ENCODE data around the gene NAA60. TPM values are rescaled to one million over a fixed set of nuclear protein-coding genes. Genes with fewer than 3 reads are reported as not detected.
"Not testable (repeated sequence)": the region's sequence is repeated elsewhere in the genome, so short reads cannot be mapped to it uniquely, and the experiment has no call there.

NAA60 gene
- total RNA-seq, 2 donors from 2014 or later = 28.3 to 36.3 TPM

- Histone ChIP-seq H3K27me3 (no peaks in the 10 kb centered on the region), H3K36me3 (replicated peaks in 1 of 2; ENCODE audit: insufficient read depth in 1 of 2, low read depth in 2 of 2) (peaks cover 0 to 3% of the 10 kb centered on the region in 2 donors), H3K27ac (no peak overlapping the region), H3K9me3 (no peaks in the 10 kb centered on the region), H3K4me1 (peaks cover 16% of the 10 kb centered on the region), H3K4me3 (no peak overlapping the region)
- intact Hi-C loops (cut with DNase I) = no loop called here
- TF ChIP-seq CTCF (IDR thresholded peaks at IDR 0.05) (no peak), POLR2A (IDR thresholded peaks at IDR 0.05) (no peak)
- DNase-seq (no peak), ATAC-seq (no peak)
- WGBS, 2 donors = 92 to 97% methylated on average over 3 of the region's 3 CpGs
Measured at GRCh38 chr16:3523281-3523680, 79.8 kb downstream of the NAA60 start.

GRCh38 chr16:3525951-3526350, 82.5 kb downstream of the NAA60 start:
- TF ChIP-seq POLR2A (IDR thresholded peaks at IDR 0.05) (no peak), CTCF (IDR thresholded peaks at IDR 0.05) (no peak)
- DNase-seq = no peak
- no peak overlapping the region for H3K4me3 ChIP-seq
- ATAC-seq = no peak
- WGBS, 2 donors = 94 to 99% methylated on average over 5 of the region's 5 CpGs
- no peaks in the 10 kb centered on the region for H3K9me3 ChIP-seq
- H3K27ac ChIP-seq = no peak overlapping the region
- peaks cover 6 to 10% of the 10 kb centered on the region in 2 donors for H3K36me3 ChIP-seq (replicated peaks in 1 of 2; ENCODE audit: insufficient read depth in 1 of 2, low read depth in 2 of 2)
- no peaks in the 10 kb centered on the region for H3K4me1 ChIP-seq
- intact Hi-C loops (cut with DNase I) = no loop called here
- H3K27me3 ChIP-seq = no peaks in the 10 kb centered on the region

GRCh38 chr16:3527216-3527829, 83.8 kb downstream of the NAA60 start:
- peak; percentile 42 to 76 (median 61) for TF ChIP-seq CTCF (IDR thresholded peaks at IDR 0.05)
- H3K4me1 ChIP-seq; H3K4me3 ChIP-seq; H3K27ac ChIP-seq; ATAC-seq; H3K27me3 ChIP-seq; H3K9me3 ChIP-seq; intact Hi-C loops (cut with DNase I): not testable (repeated sequence)
- DNase-seq = peak; percentile 86 to 96 (median 90)
- H3K36me3 ChIP-seq (replicated peaks in 1 of 2; ENCODE audit: insufficient read depth in 1 of 2, low read depth in 2 of 2) = peaks cover 7 to 12% of the 10 kb centered on the region in 2 donors
- WGBS, 2 donors = 51 to 52% methylated on average over 10 to 12 of the region's 12 CpGs

GRCh38 chr16:3528406-3528805, 84.9 kb downstream of the NAA60 start:
- ATAC-seq = no peak
- Histone ChIP-seq H3K9me3 (no peaks in the 10 kb centered on the region), H3K27me3 (no peaks in the 10 kb centered on the region), H3K27ac (no peak overlapping the region), H3K4me3 (no peak overlapping the region), H3K36me3 (replicated peaks in 1 of 2; ENCODE audit: insufficient read depth in 1 of 2, low read depth in 2 of 2) (peaks cover 7 to 14% of the 10 kb centered on the region in 2 donors), H3K4me1 (no peaks in the 10 kb centered on the region)
- intact Hi-C loops (cut with DNase I) = no loop called here
- TF ChIP-seq CTCF (IDR thresholded peaks at IDR 0.05) = no peak
- no peak for TF ChIP-seq POLR2A (IDR thresholded peaks at IDR 0.05)
- DNase-seq = no peak
- WGBS, 2 donors = 100% methylated on average over 2 of the region's 2 CpGs

- Histone ChIP-seq H3K9me3 (no peaks in the 10 kb centered on the region), H3K36me3 (replicated peaks in 1 of 2; ENCODE audit: insufficient read depth in 1 of 2, low read depth in 2 of 2) (peaks cover 7 to 17% of the 10 kb centered on the region in 2 donors), H3K27me3 (no peaks in the 10 kb centered on the region), H3K27ac (no peak overlapping the region), H3K4me3 (no peak overlapping the region), H3K4me1 (no peaks in the 10 kb centered on the region)
- ATAC-seq (no peak), DNase-seq (no peak)
- TF ChIP-seq POLR2A (IDR thresholded peaks at IDR 0.05) = no peak
- no peak for TF ChIP-seq CTCF (IDR thresholded peaks at IDR 0.05)
- intact Hi-C loops (cut with DNase I) = no loop called here
Measured at GRCh38 chr16:3529175-3529574, 85.7 kb downstream of the NAA60 start.

Measured in body of pancreas (tissue), 4 donors.